ENCODE measurements around the gene BMP2K.
A peak's percentile ranks its signal among the peaks of the same experiment; 100 is the strongest.

The BMP2K gene
- total RNA-seq, result 5.9 to 10.0 reads per million in 2 donors

GRCh38 chr4:78776079-78776728 lies at the start of gene BMP2K:
TSS of gene BMP2K (plus strand) at chr4:78776350. CDS start at chr4:78776544, 194 bp downstream.
- DNase-seq, result peak; percentile 59 to 87 (median 75)

GRCh38 chr4:78726546-78726945 lies 49.6 kb upstream of the BMP2K start:
- DNase-seq, result no peak

GRCh38 chr4:78732332-78733104 lies 43.6 kb upstream of the BMP2K start:
- DNase-seq, result no peak

GRCh38 chr4:78734441-78735162 lies 41.5 kb upstream of the BMP2K start:
- DNase-seq, result no peak

- DNase-seq, result peak in 1 of 5 experiments; percentile 4
Measured at GRCh38 chr4:78735697-78736096, 40.5 kb upstream of the BMP2K start.

GRCh38 chr4:78737035-78737434 lies 39.1 kb upstream of the BMP2K start:
- no peak for DNase-seq

GRCh38 chr4:78737973-78738372 lies 38.2 kb upstream of the BMP2K start:
- DNase-seq, result no peak

- DNase-seq, result no peak
Measured at GRCh38 chr4:78742300-78742699, 33.9 kb upstream of the BMP2K start.

GRCh38 chr4:78747475-78747922 lies 28.7 kb upstream of the BMP2K start:
- no peak for DNase-seq

GRCh38 chr4:78748381-78748780 lies 27.8 kb upstream of the BMP2K start:
- DNase-seq, result no peak

- no peak for DNase-seq
Measured at GRCh38 chr4:78749258-78749971, 26.7 kb upstream of the BMP2K start.

GRCh38 chr4:78749972-78750727 lies 26.0 kb upstream of the BMP2K start:
- DNase-seq, result peak in 1 of 5 experiments; percentile 5

GRCh38 chr4:78753091-78753490 lies 23.1 kb upstream of the BMP2K start:
- no peak for DNase-seq

- DNase-seq, result no peak
Measured at GRCh38 chr4:78754872-78755271, 21.3 kb upstream of the BMP2K start.

- DNase-seq, result no peak
Measured at GRCh38 chr4:78756137-78756536, 20.0 kb upstream of the BMP2K start.

GRCh38 chr4:78756776-78757175 lies 19.4 kb upstream of the BMP2K start:
- DNase-seq, result no peak

GRCh38 chr4:78757574-78757973 lies 18.6 kb upstream of the BMP2K start:
- no peak for DNase-seq

GRCh38 chr4:78758085-78758484 lies 18.1 kb upstream of the BMP2K start:
- DNase-seq, result no peak

- DNase-seq, result no peak
Measured at GRCh38 chr4:78762529-78762928, 13.6 kb upstream of the BMP2K start.

- no peak for DNase-seq
Measured at GRCh38 chr4:78763251-78763650, 12.9 kb upstream of the BMP2K start.

GRCh38 chr4:78763763-78764387 lies 12.3 kb upstream of the BMP2K start:
- no peak for DNase-seq
